GM12878 (cell line): ENCODE measurements around the gene PLXNB2. TPM values are rescaled to one million over a fixed set of nuclear protein-coding genes. Genes with fewer than 3 reads are reported as not detected.

ENCODE experiments used
- ATAC-seq: fragments of 200-7000 bp; cut with Tn5 transposase; 3 replicates; pipeline ENCODE4 v1.9.1; 2020; ENCODE audit warnings: mild to moderate bottlenecking, moderate library complexity
- BruUV-seq: library from RNA; stranded (reverse); fragments of 400-500 nt; replicated peaks from 2 replicates; lab custom pipeline; 2021; lab: Mats Ljungman, UMichigan
- CTCF ChIA-PET: fragments of 300-600 bp; sonication (Branson Sonifier 250); formaldehyde crosslinking; extraction: SDS; loops from one replicate; lab custom pipeline; 2021; ENCODE audit warnings: inconsistent platforms; lab: Yijun Ruan, JAX
- POLR2A ChIA-PET: fragments of 350-600 bp; formaldehyde crosslinking; extraction: SDS; loops from one replicate; lab custom pipeline; 2021; ENCODE audit warnings: inconsistent platforms; lab: Charles Lee
- RAD21 ChIA-PET: fragments of 300-600 bp; sonication (Branson Sonifier 250); formaldehyde crosslinking; loops from one replicate; lab custom pipeline; 2023; ENCODE audit warnings: antibody characterized with exemption; ENCODE audit not compliant: unreplicated experiment; lab: Charles Lee
- SMC1A ChIA-PET: fragments of 300-600 bp; sonication (Branson Sonifier 250); formaldehyde crosslinking; loops from one replicate; lab custom pipeline; 2023; ENCODE audit not compliant: unreplicated experiment, uncharacterized antibody; lab: Charles Lee
- DNase-seq: peaks from one replicate; pipeline ENCODE4 v3.0.0-alpha.2; 2011; ENCODE audit warnings: low read depth, low spot score
- FAIRE-seq: peaks from 3 replicates; lab custom pipeline; 2011; peaks lifted over from hg19 to GRCh38; lab: Jason Lieb, UNC
- H2AFZ ChIP-seq: 2 replicates; pipeline ENCODE4 v1.6.0; 2011; ENCODE audit warnings: low read depth, low read length, control low read depth; ENCODE audit not compliant: control insufficient read depth
- H3K27ac ChIP-seq: 2 replicates; pipeline ENCODE4 v1.5.1; 2011; ENCODE audit warnings: control low read depth; ENCODE audit not compliant: control insufficient read depth, insufficient read depth
- H3K27me3 ChIP-seq, 2 experiments: replicated peaks in 1 of 2; 2 replicates each; pipeline versions ENCODE4 v1.6.0 to v1.6.1; 2011; ENCODE audit warnings: low read length in 1 of 2; ENCODE audit not compliant: control insufficient read depth in 2 of 2, insufficient read depth in 2 of 2
- H3K36me3 ChIP-seq, 2 experiments: 2 replicates each; pipeline ENCODE4 v1.5.1; 2011; ENCODE audit warnings: low read length in 1 of 2; ENCODE audit not compliant: control insufficient read depth in 2 of 2, insufficient read depth in 2 of 2
- H3K4me1 ChIP-seq: 2 replicates; pipeline ENCODE4 v1.6.1; 2011; ENCODE audit warnings: mild to moderate bottlenecking, low read length, moderate library complexity, mixed read lengths; ENCODE audit not compliant: control insufficient read depth, insufficient read depth
- H3K4me2 ChIP-seq: 2 replicates; pipeline ENCODE4 v1.6.0; 2011; ENCODE audit warnings: control low read depth; ENCODE audit not compliant: control insufficient read depth, insufficient read depth
- H3K4me3 ChIP-seq: fragments of 200-600 bp; sonication (generic); 2 replicates; pipeline ENCODE4 v1.5.1; 2016
- H3K79me2 ChIP-seq: 2 replicates; pipeline ENCODE4 v1.6.0; 2011; ENCODE audit warnings: low read length; ENCODE audit not compliant: control insufficient read depth, insufficient read depth
- H3K9ac ChIP-seq: 2 replicates; pipeline ENCODE4 v1.8.0; 2011; ENCODE audit warnings: low read length, control low read depth, mixed read lengths; ENCODE audit not compliant: control insufficient read depth, insufficient read depth
- H3K9me3 ChIP-seq: replicated peaks from 3 replicates; pipeline ENCODE4 v1.5.1; 2011; ENCODE audit warnings: mild to moderate bottlenecking, low read length; ENCODE audit not compliant: control insufficient read depth, insufficient read depth
- H4K20me1 ChIP-seq: 2 replicates; pipeline ENCODE4 v1.6.0; 2011; ENCODE audit not compliant: control insufficient read depth, insufficient read depth
- CBX3 ChIP-seq: fragments of 200-600 bp; sonication (generic); IDR thresholded peaks from 2 replicates; pipeline ENCODE4 v1.6.1; 2016; ENCODE audit warnings: low read depth, borderline replicate concordance
- GATAD2B ChIP-seq: fragments of 450-650 bp; conservative IDR thresholded peaks from 2 replicates; pipeline ENCODE4 v1.6.1; 2017; ENCODE audit warnings: low read depth, mild to moderate bottlenecking, moderate library complexity
- HDAC6 ChIP-seq: fragments of 200-600 bp; sonication (generic); IDR thresholded peaks from one replicate; pipeline ENCODE4 v1.8.0; 2017; ENCODE audit warnings: antibody characterized with exemption; ENCODE audit not compliant: unreplicated experiment
- IKZF1 ChIP-seq: fragments of 450-650 bp; conservative IDR thresholded peaks from 2 replicates; pipeline ENCODE4 v1.6.1; 2017; ENCODE audit warnings: antibody characterized with exemption, mild to moderate bottlenecking
- MXI1 ChIP-seq: fragments of 150-350 bp; IDR thresholded peaks from 2 replicates; pipeline ENCODE4 v1.6.1; 2011; ENCODE audit warnings: low read depth, mild to moderate bottlenecking, inconsistent platforms, low read length, improper control_type of control experiment
- NKRF ChIP-seq: fragments of 450-650 bp; conservative IDR thresholded peaks from 2 replicates; pipeline ENCODE4 v1.6.1; 2017; ENCODE audit warnings: mild to moderate bottlenecking, moderate library complexity
- PKNOX1 ChIP-seq: fragments of 450-650 bp; IDR thresholded peaks from 2 replicates; pipeline ENCODE4 v1.6.1; 2016; ENCODE audit warnings: mild to moderate bottlenecking
- RELB ChIP-seq: fragments of 450-650 bp; IDR thresholded peaks from 2 replicates; pipeline ENCODE4 v1.6.1; 2017; ENCODE audit warnings: low read depth, mild to moderate bottlenecking, moderate library complexity
- RUNX3 ChIP-seq: IDR thresholded peaks from 2 replicates; pipeline ENCODE4 v1.6.1; 2012; ENCODE audit warnings: low read length, inconsistent platforms
- SIN3A ChIP-seq: IDR thresholded peaks from 2 replicates; pipeline ENCODE4 v1.6.1; 2012; ENCODE audit warnings: low read depth, low read length, improper control_type of control experiment
- SKIL ChIP-seq: fragments of 450-650 bp; IDR thresholded peaks from 2 replicates; pipeline ENCODE4 v1.6.1; 2017; ENCODE audit warnings: mild to moderate bottlenecking, low read depth, inconsistent platforms; ENCODE audit not compliant: poor library complexity, severe bottlenecking
- STAT1 ChIP-seq: fragments of 450-650 bp; conservative IDR thresholded peaks from 2 replicates; pipeline ENCODE4 v1.6.1; 2014; ENCODE audit warnings: antibody characterized with exemption, mild to moderate bottlenecking
- SUPT20H ChIP-seq: IDR thresholded peaks from 2 replicates; pipeline ENCODE4 v1.6.1; 2011; ENCODE audit warnings: low read depth, mild to moderate bottlenecking, low read length, moderate library complexity, borderline replicate concordance; ENCODE audit not compliant: control insufficient read depth
- WRNIP1 ChIP-seq: IDR thresholded peaks from 2 replicates; pipeline ENCODE4 v1.6.1; 2011; ENCODE audit warnings: low read depth, low read length, improper control_type of control experiment, borderline replicate concordance
- WGBS: methylation state at CpG from one replicate; pipeline ENCODE4 v1.1.6; 2016; ENCODE audit warnings: low lambda C conversion rate; ENCODE audit not compliant: insufficient replicate concordance, insufficient coverage; ENCODE audit errors: missing lambda C conversion rate; 5-methylcytosine and 5-hydroxymethylcytosine counted together
- in situ Hi-C: fragments of 300-500 bp; cut with MboI; formaldehyde crosslinking; loops from 9 replicates; pipeline ENCODE4 v1.14.3; 2018; ENCODE audit warnings: mixed read lengths
- intact Hi-C: fragments of 100-400 bp; cut with micrococcal nuclease; formaldehyde crosslinking; loops from one replicate; pipeline ENCODE4 v1.14.2; 2022; ENCODE audit not compliant: unreplicated experiment
- polyA plus RNA-seq, 11 experiments: library from polyadenylated mRNA; depleted of rRNA in 4 of 11; unstranded in 6 of 11; stranded (reverse) in 5 of 11; fragments of >200 nt; fragmentation: Nextera tagmentation in 4 of 11; fragmentation: Illumina TruSeq in 1 of 11; extraction: Ambion mirVana in 4 of 11; extraction: Trizol in 1 of 11; gene quantifications; 1 replicate in 1 of 11; 2 replicates in 10 of 11; pipeline versions ENCODE4 v1.2.1 to v1.2.3, GENCODE V29; 2011 to 2016; ENCODE audit warnings: inconsistent platforms in 2 of 11, missing spikeins in 2 of 11, low read depth in 1 of 11
- total RNA-seq, 4 experiments: library from RNA; depleted of rRNA in 3 of 4; stranded (reverse); fragments of >200 nt in 3 of 4; fragmentation: Illumina TruSeq in 1 of 4; extraction: Trizol in 1 of 4; gene quantifications; 2 replicates each; pipeline versions ENCODE4 v1.2.1 to v1.2.3, GENCODE V29; 2013 to 2021

PLXNB2 gene
- total and polyA plus RNA-seq, 10 of the 15 experiments (the other 5 are each of a cell fraction or from before 2014, with no cell fraction given), result 0.68 to 134 (median 41.9) TPM

- Histone ChIP-seq H3K9ac (peak overlapping the region; percentile 22; the same call in 1 of the 2 replicates), H3K36me3 (peaks cover 0 to 8% of the 10 kb centered on the region in 2 experiments; a peak in 2 of 4 replicates), H3K27me3 (no peaks in the 10 kb centered on the region), H4K20me1 (no peaks in the 10 kb centered on the region), H3K4me1 (peaks cover 10% of the 10 kb centered on the region), H2AFZ (no peak overlapping the region), H3K4me2 (peak overlapping the region; percentile 93), H3K9me3 (no peaks in the 10 kb centered on the region), H3K4me3 (peak overlapping the region; percentile 76), H3K79me2 (no peaks in the 10 kb centered on the region), H3K27ac (no peak overlapping the region)
- intact Hi-C loops, result no loop called here
- WGBS, result 4% methylated on average over 53 of the region's 53 CpGs
- no peak for DNase-seq
- in situ Hi-C loops, result no loop called here
- peak; percentile 72 for ATAC-seq
- no peak for FAIRE-seq
- POLR2A ChIA-PET, result interaction anchor here (0.6 to 2.1 kb wide), 3 partner anchors 8 to 20 kb away, joined by 5 to 7 read pairs (median 7); partner anchors contain the start of gene HDAC10
- CTCF ChIA-PET, result interaction anchor here (1.3 to 2.9 kb wide), 3 partner anchors 19 to 58 kb away, joined by 5 to 20 read pairs (median 6); partner anchors contain the start of gene HDAC10
- BruUV-seq, result no TSS peak
- SMC1A ChIA-PET, result no interaction called here
- RAD21 ChIA-PET, result no interaction called here
- TF ChIP-seq RELB (0 out of 2 replicates have a peak, but pooled peaks have one; percentile 36), SKIL (no peak), PKNOX1 (no peak), NKRF (peak; percentile 76), SUPT20H (no peak), HDAC6 (no peak), CBX3 (no peak), SIN3A (peak; percentile 93), WRNIP1 (no peak), STAT1 (no peak), MXI1 (peak; percentile 78), GATAD2B (0 out of 2 replicates have a peak, but pooled peaks have one; percentile 29), RUNX3 (peak; percentile 22; the same call in 1 of the 2 replicates), IKZF1 (peak; percentile 38; the same call in 1 of the 2 replicates)
Measured at GRCh38 chr22:50270666-50271394, 36.6 kb downstream of the PLXNB2 start.
